Measurements from ENCODE around the gene ARHGEF39.

DNA sequence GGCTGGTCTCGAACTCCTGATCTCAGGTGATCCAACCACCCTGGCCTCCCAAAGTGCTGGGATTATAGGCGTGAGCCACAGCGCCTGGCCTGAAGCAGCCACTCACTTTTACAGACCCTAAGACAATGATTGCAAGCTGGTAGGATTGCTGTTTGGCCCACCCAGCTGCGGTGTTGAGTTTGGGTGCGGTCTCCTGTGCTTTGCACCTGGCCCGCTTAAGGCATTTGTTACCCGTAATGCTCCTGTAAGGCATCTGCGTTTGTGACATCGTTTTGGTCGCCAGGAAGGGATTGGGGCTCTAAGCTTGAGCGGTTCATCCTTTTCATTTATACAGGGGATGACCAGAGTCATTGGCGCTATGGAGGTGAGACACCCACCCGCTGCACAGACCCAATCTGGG lies 10.2 kb upstream of the ARHGEF39 start:
- TF ChIP-seq, protein P1, sequence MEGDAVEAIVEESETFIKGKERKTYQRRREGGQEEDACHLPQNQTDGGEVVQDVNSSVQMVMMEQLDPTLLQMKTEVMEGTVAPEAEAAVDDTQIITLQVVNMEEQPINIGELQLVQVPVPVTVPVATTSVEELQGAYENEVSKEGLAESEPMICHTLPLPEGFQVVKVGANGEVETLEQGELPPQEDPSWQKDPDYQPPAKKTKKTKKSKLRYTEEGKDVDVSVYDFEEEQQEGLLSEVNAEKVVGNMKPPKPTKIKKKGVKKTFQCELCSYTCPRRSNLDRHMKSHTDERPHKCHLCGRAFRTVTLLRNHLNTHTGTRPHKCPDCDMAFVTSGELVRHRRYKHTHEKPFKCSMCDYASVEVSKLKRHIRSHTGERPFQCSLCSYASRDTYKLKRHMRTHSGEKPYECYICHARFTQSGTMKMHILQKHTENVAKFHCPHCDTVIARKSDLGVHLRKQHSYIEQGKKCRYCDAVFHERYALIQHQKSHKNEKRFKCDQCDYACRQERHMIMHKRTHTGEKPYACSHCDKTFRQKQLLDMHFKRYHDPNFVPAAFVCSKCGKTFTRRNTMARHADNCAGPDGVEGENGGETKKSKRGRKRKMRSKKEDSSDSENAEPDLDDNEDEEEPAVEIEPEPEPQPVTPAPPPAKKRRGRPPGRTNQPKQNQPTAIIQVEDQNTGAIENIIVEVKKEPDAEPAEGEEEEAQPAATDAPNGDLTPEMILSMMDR (IDR thresholded peaks at IDR 0.05): no peak
- no peak for TF ChIP-seq ZFX (IDR thresholded peaks at IDR 0.05; ENCODE audit: borderline replicate concordance)

All from 22Rv1 (cell line).